ENCODE data around the gene SPDEF.

DNA sequence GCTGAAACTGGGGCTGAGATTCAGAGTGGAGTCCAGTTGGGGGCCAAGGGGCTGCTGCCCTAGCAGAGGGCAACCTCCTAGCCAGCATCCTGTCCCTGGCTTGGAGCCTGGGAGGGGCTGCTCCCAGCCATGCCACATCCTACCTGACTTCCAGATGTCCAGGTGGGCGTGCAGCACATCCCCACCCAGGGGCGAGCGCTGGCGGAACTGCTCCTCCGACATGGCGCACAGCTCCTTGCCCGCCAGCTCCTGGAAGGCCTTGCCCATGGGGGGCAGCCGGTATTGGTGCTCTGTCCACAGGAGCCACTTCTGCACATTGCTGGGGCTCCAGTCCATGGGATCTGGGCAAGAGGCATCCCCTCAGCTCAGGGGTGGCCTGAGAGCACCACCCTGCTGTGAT lies 15.3 kb downstream of the SPDEF start:
- TF ChIP-seq, protein P1, sequence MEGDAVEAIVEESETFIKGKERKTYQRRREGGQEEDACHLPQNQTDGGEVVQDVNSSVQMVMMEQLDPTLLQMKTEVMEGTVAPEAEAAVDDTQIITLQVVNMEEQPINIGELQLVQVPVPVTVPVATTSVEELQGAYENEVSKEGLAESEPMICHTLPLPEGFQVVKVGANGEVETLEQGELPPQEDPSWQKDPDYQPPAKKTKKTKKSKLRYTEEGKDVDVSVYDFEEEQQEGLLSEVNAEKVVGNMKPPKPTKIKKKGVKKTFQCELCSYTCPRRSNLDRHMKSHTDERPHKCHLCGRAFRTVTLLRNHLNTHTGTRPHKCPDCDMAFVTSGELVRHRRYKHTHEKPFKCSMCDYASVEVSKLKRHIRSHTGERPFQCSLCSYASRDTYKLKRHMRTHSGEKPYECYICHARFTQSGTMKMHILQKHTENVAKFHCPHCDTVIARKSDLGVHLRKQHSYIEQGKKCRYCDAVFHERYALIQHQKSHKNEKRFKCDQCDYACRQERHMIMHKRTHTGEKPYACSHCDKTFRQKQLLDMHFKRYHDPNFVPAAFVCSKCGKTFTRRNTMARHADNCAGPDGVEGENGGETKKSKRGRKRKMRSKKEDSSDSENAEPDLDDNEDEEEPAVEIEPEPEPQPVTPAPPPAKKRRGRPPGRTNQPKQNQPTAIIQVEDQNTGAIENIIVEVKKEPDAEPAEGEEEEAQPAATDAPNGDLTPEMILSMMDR (optimal IDR thresholded peaks at IDR 0.05 in 1 of 3, IDR thresholded peaks at IDR 0.05 in 1 of 3, conservative IDR thresholded peaks at IDR 0.05 in 1 of 3; ENCODE audit: extremely low read depth in 1 of 3, insufficient read depth in 2 of 3, low read length in 3 of 3): no peak
- TF ChIP-seq EZH2 (IDR thresholded peaks at IDR 0.05; ENCODE audit: low read length): no peak
